SK-N-SH (cell line): ENCODE measurements around the gene PFDN5. TPM values are rescaled to one million over a fixed set of nuclear protein-coding genes. Genes with fewer than 3 reads are reported as not detected.

Experiments used
- CTCF ChIA-PET: fragments of 300-600, 350-600 bp; formaldehyde crosslinking; extraction: SDS; loops from one replicate; lab custom pipeline; 2021; lab: Yijun Ruan, JAX
- POLR2A ChIA-PET: fragments of 350-600 bp; sonication (Branson Sonifier 250); formaldehyde crosslinking; extraction: SDS; loops from one replicate; lab custom pipeline; 2020; ENCODE audit warnings: antibody characterized with exemption, inconsistent platforms; lab: Yijun Ruan, JAX
- DNase-seq: peaks from one replicate; pipeline ENCODE4 v3.0.0; 2012
- H2AFZ ChIP-seq: fragments of 200-600 bp; sonication (generic); 2 replicates; pipeline ENCODE4 v1.8.1; 2016; ENCODE audit warnings: antibody characterized with exemption, mild to moderate bottlenecking, low read depth
- H3F3A ChIP-seq: fragments of 200-600 bp; sonication (generic); replicated peaks from 2 replicates; pipeline ENCODE3; 2016; ENCODE audit warnings: antibody characterized with exemption, mild to moderate bottlenecking; ENCODE audit not compliant: insufficient read depth
- H3K27ac ChIP-seq, 2 experiments: fragments of 200-500 bp in 1 of 2; fragments of 200-600 bp in 1 of 2; sonication (Bioruptor generic) in 1 of 2; sonication (generic), shearing (Covaris generic) in 1 of 2; 2 replicates each; pipeline versions ENCODE4 v1.5.1 to v1.6.1; 2014 to 2016; ENCODE audit warnings: low read depth in 2 of 2, inconsistent platforms in 1 of 2, low read length in 1 of 2, mild to moderate bottlenecking in 1 of 2, mixed read lengths in 1 of 2
- H3K27me3 ChIP-seq: fragments of 200-600 bp; sonication (generic), shearing (Covaris generic); 2 replicates; pipeline ENCODE4 v1.6.1; 2016; ENCODE audit warnings: mixed run types; ENCODE audit not compliant: insufficient read depth
- H3K36me3 ChIP-seq, 2 experiments: fragments of 200-500 bp in 1 of 2; fragments of 200-600 bp in 1 of 2; sonication (Bioruptor generic) in 1 of 2; sonication (generic) in 1 of 2; replicated peaks in 1 of 2; 2 replicates each; pipeline versions ENCODE3 to v1.5.1; 2014 to 2016; ENCODE audit warnings: low read length in 1 of 2, mild to moderate bottlenecking in 1 of 2; ENCODE audit not compliant: insufficient read depth in 2 of 2, control insufficient read depth in 1 of 2
- H3K4me1 ChIP-seq, 2 experiments: fragments of 200-500 bp in 1 of 2; fragments of 200-600 bp in 1 of 2; sonication (Bioruptor generic) in 1 of 2; sonication (generic), shearing (Covaris generic) in 1 of 2; 2 replicates each; pipeline versions ENCODE4 v1.5.1 to v1.6.1; 2014 to 2016; ENCODE audit warnings: low read depth in 1 of 2, low read length in 1 of 2, mixed run types in 1 of 2; ENCODE audit not compliant: insufficient read depth in 2 of 2, control insufficient read depth in 1 of 2
- H3K4me2 ChIP-seq: fragments of 200-600 bp; sonication (generic), shearing (Covaris generic); 2 replicates; pipeline ENCODE4 v1.6.1; 2017; ENCODE audit warnings: mixed run types
- H3K4me3 ChIP-seq, 2 experiments: fragments of 200-500 bp in 1 of 2; fragments of 200-600 bp in 1 of 2; sonication (Bioruptor generic) in 1 of 2; sonication (generic), shearing (Covaris generic) in 1 of 2; 2 replicates each; pipeline versions ENCODE4 v1.5.1 to v1.8.1; 2014 to 2016; ENCODE audit warnings: low read depth in 2 of 2, inconsistent platforms in 1 of 2, low read length in 1 of 2, mild to moderate bottlenecking in 1 of 2, mixed read lengths in 1 of 2, moderate library complexity in 1 of 2
- H3K79me2 ChIP-seq: fragments of 200-600 bp; sonication (generic); 2 replicates; pipeline ENCODE4 v1.8.1; 2017; ENCODE audit warnings: mild to moderate bottlenecking; ENCODE audit not compliant: insufficient read depth
- H3K9ac ChIP-seq: fragments of 200-600 bp; sonication (generic); 2 replicates; pipeline ENCODE4 v1.6.1; 2017; ENCODE audit warnings: mixed run types
- H3K9me2 ChIP-seq: fragments of 200-600 bp; sonication (generic); 2 replicates; pipeline ENCODE4 v1.6.1; 2017; ENCODE audit warnings: mixed run types
- H3K9me3 ChIP-seq: fragments of 200-600 bp; sonication (generic); 2 replicates; pipeline ENCODE4 v1.6.1; 2017; ENCODE audit warnings: mixed run types, mild to moderate bottlenecking, moderate library complexity
- H4K20me1 ChIP-seq: fragments of 200-600 bp; sonication (generic); 2 replicates; pipeline ENCODE4 v1.6.1; 2017; ENCODE audit warnings: mild to moderate bottlenecking, mixed run types; ENCODE audit not compliant: insufficient read depth
- CTCF ChIP-seq: fragments of 200-600 bp; sonication (generic); IDR thresholded peaks from 2 replicates; pipeline ENCODE4 v1.6.1; 2017; ENCODE audit warnings: antibody characterized with exemption, mild to moderate bottlenecking, moderate library complexity
- ELF1 ChIP-seq: IDR thresholded peaks from 2 replicates; pipeline ENCODE4 v1.4.0; 2012
- EP300 ChIP-seq, 2 experiments: IDR thresholded peaks; 2 replicates each; pipeline versions ENCODE4 v1.4.0 to v1.6.1; 2012; ENCODE audit warnings: borderline replicate concordance in 1 of 2, low read depth in 1 of 2, low read length in 1 of 2
- EZH2phosphoT487 ChIP-seq: fragments of 200-600 bp; sonication (generic); IDR thresholded peaks from 2 replicates; pipeline ENCODE4 v1.6.1; 2017; ENCODE audit warnings: low read depth, mixed run types, mild to moderate bottlenecking, antibody characterized with exemption, moderate library complexity, borderline replicate concordance
- FOXJ3 ChIP-seq: sonication (generic); formaldehyde crosslinking; IDR thresholded peaks from 2 replicates; pipeline ENCODE4 v1.5.1; 2020; ENCODE audit warnings: mild to moderate bottlenecking, missing genetic modification reagents
- GATA2 ChIP-seq: sonication (generic); formaldehyde crosslinking; IDR thresholded peaks from 2 replicates; pipeline ENCODE4 v1.5.0; 2020; ENCODE audit warnings: mild to moderate bottlenecking, missing genetic modification reagents
- IRF3 ChIP-seq: fragments of 150-350 bp; IDR thresholded peaks from 2 replicates; pipeline ENCODE4 v1.6.1; 2016; ENCODE audit warnings: mild to moderate bottlenecking, low read depth, low read length
- MEF2A ChIP-seq: IDR thresholded peaks from 2 replicates; pipeline ENCODE4 v1.4.0; 2012; ENCODE audit warnings: low read depth, borderline replicate concordance
- PBX3 ChIP-seq: IDR thresholded peaks from 2 replicates; pipeline ENCODE4; 2012
- RAD21 ChIP-seq: IDR thresholded peaks from 2 replicates; pipeline ENCODE4 v1.6.1; 2012; ENCODE audit warnings: mild to moderate bottlenecking, low read length
- RFX5 ChIP-seq: IDR thresholded peaks from 2 replicates; pipeline ENCODE4 v1.6.1; 2012; ENCODE audit warnings: mild to moderate bottlenecking, improper control_type of control experiment, low read length
- RXRA ChIP-seq: IDR thresholded peaks from 2 replicates; pipeline ENCODE4 v1.4.0; 2012; ENCODE audit warnings: low read depth, mild to moderate bottlenecking, borderline replicate concordance
- SIN3A ChIP-seq: IDR thresholded peaks from 2 replicates; pipeline ENCODE4 v1.6.1; 2012; ENCODE audit warnings: low read depth, mild to moderate bottlenecking, low read length, moderate library complexity, borderline replicate concordance
- SMC3 ChIP-seq: IDR thresholded peaks from 2 replicates; pipeline ENCODE4 v1.6.1; 2012; ENCODE audit warnings: low read depth, low read length, improper control_type of control experiment
- TAF1 ChIP-seq: IDR thresholded peaks from 2 replicates; pipeline ENCODE4 v1.6.1; 2012; ENCODE audit warnings: low read depth, mild to moderate bottlenecking, low read length, moderate library complexity, borderline replicate concordance
- TCF12 ChIP-seq: IDR thresholded peaks from 2 replicates; pipeline ENCODE4 v1.4.0; 2012
- TEAD4 ChIP-seq: IDR thresholded peaks from 2 replicates; pipeline ENCODE4 v1.4.0; 2012; ENCODE audit warnings: mild to moderate bottlenecking, borderline replicate concordance; ENCODE audit not compliant: insufficient read depth
- USF1 ChIP-seq: IDR thresholded peaks from 2 replicates; pipeline ENCODE4 v1.4.0; 2012; ENCODE audit warnings: low read depth, borderline replicate concordance
- USF2 ChIP-seq: fragments of 150-350 bp; IDR thresholded peaks from 2 replicates; pipeline ENCODE4 v1.6.1; 2017; ENCODE audit warnings: antibody characterized with exemption, low read length, low read depth, borderline replicate concordance
- ZBTB33 ChIP-seq: IDR thresholded peaks from 2 replicates; pipeline ENCODE4 v1.4.0; 2012; ENCODE audit warnings: low read depth, borderline replicate concordance
- WGBS: methylation state at CpG from one replicate; pipeline ENCODE4 v1.1.6; 2017; ENCODE audit warnings: low lambda C conversion rate; 5-methylcytosine and 5-hydroxymethylcytosine counted together
- polyA plus RNA-seq, 3 experiments: library from polyadenylated mRNA; depleted of rRNA; stranded (reverse); fragments of >200 nt; gene quantifications; 2 replicates each; pipeline ENCODE4 v1.2.3, GENCODE V29; 2012

The PFDN5 gene
- polyA plus RNA-seq, 1 of the 3 experiments (the other 2 are of a cell fraction): 1,198 TPM

GRCh38 chr12:53306826-53307225, 11.5 kb downstream of the PFDN5 start:
- Histone ChIP-seq H3K4me1 (peaks cover 0 to 9% of the 10 kb centered on the region in 2 experiments; a peak in 1 of 4 replicates), H3K36me3 (peaks cover 27 to 62% of the 10 kb centered on the region in 2 experiments), H3K27me3 (no peaks in the 10 kb centered on the region), H3K4me2 (no peak overlapping the region), H3K4me3 (no peak overlapping the region), H2AFZ (no peak overlapping the region), H3K9ac (no peak overlapping the region), H3K79me2 (peaks cover 29% of the 10 kb centered on the region), H4K20me1 (no peaks in the 10 kb centered on the region), H3K9me3 (no peaks in the 10 kb centered on the region), H3F3A (no peaks in the 10 kb centered on the region), H3K9me2 (no peaks in the 10 kb centered on the region), H3K27ac (no peak overlapping the region)
- WGBS: 96% methylated on average over 3 of the region's 10 CpGs
- ChIA-PET POLR2A (no interaction called here), CTCF (no interaction called here)
- TF ChIP-seq TCF12 (no peak), RAD21 (no peak), PBX3 (no peak), TAF1 (no peak), SIN3A (no peak), EZH2phosphoT487 (no peak), CTCF (no peak), ZBTB33 (no peak), RXRA (no peak), GATA2 (CRISPR knock-in tag) (no peak), USF2 (no peak), SMC3 (no peak), ELF1 (no peak), EP300 (IDR thresholded peaks at IDR 0.05; ENCODE audit: borderline replicate concordance in 1 of 2, low read depth in 1 of 2, low read length in 1 of 2) (no peak), USF1 (no peak), IRF3 (no peak), MEF2A (no peak), TEAD4 (no peak), RFX5 (no peak), FOXJ3 (CRISPR knock-in tag) (no peak)
- no peak for DNase-seq
